SH-SY5Y (cell line): ENCODE results near the gene XYLT1.

Experiments
- GATA2 ChIP-seq: IDR thresholded peaks from 2 replicates; pipeline ENCODE4 v1.6.1; 2011; ENCODE audit warnings: mild to moderate bottlenecking, low read depth, low read length
- GATA3 ChIP-seq: IDR thresholded peaks from 2 replicates; pipeline ENCODE4 v1.6.1; 2011; ENCODE audit warnings: low read depth, mild to moderate bottlenecking, low read length, moderate library complexity

GRCh38 chr16:17313793-17314547 is 156.8 kb downstream of the XYLT1 start:
- TF ChIP-seq GATA3 (no peak), GATA2 (no peak)
